GM21825 (cell line): ENCODE data around the gene HTT-AS.

ENCODE experiments used
- ATAC-seq: cut with Tn5 transposase; IDR thresholded peaks from one replicate; pipeline ENCODE4 v1.9.1; 2021; ENCODE audit warnings: mild to moderate bottlenecking, moderate library complexity; ENCODE audit not compliant: unreplicated experiment

Gene HTT-AS

GRCh38 chr4:3031357-3032082 is 42.8 kb downstream of the HTT-AS start:
- ATAC-seq: no peak

DNA sequence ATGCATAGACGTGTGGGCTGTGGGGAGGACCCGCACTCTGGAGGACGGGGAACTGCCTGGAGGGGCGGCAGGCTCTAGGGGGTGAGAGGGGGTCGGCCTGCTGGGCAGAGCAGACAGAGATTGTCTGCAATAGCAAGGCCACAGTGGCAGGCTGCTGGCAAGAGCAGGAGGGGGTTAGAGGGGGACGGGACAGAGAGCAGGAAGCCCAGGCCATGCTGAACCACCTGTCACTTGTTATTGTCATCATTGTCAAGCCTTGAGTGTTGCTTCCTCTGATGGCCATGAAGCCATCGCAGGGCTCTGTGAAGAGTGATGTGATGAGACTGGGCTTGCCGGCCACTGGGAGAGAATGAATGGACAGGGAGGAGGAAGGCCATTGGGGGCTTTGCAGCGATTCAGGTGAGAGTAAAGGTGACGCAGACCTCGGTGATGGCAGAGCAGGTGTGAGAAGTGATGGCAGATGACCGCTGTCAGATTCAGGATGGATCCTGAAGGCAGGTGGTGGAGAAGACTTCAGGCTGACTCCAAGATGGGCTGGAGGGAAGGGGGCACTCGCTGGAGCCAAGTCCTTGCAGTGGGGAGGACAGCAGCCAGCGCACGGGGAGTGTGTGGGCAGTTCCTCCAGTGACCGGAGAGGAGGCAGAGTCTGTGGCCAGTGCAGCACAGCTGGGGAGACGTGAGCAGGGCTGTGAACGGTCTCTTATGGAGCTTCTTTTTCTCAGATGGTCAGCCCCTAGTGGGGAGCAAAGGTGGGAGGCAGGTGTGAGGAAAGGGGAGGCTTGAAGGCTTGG is 43.6 kb downstream of the HTT-AS start:
- ATAC-seq: no peak

DNA sequence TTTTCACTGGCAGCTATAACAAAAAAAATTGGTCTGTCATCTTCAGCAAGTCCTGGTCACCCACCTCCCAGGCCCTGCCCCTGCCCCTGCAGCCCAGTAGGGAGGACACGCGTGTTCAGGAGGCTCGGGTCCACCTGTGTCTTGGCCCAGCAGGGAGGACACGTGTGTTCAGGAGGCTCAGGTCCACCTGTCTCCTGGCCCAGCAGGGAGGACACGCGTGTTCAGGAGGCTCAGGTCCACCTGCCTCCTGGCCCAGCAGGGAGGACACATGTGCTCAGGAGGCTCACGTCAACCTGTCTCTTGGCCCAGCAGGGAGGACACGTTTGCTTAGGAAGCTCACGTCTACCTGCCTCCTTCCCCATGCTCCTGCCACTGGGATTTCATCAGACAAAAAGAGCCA is 44.9 kb downstream of the HTT-AS start:
- no peak for ATAC-seq

DNA sequence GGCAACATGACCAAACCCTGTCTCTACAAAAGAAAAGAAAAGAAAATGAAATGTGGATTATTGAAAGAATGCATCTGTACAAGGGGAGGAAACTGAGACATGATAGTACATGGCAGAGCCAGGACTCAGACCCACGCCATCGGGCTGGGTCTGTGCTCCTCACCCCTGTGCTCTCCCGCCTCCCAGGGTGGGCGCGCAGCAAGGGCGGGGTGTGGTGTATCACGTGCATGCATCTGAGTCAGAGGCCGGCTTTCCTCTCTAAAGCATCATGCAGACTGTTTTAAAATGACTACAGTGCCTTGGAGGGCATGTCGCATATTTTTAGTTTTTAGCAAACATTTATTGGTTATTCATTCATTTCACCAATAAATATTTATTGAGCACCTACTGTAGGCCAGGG is 47.8 kb downstream of the HTT-AS start:
- no peak for ATAC-seq

- ATAC-seq: no peak
These were observed 48.5 kb downstream of the HTT-AS start for GRCh38 chr4:3025881-3026280.

- no peak for ATAC-seq
These were observed 51.7 kb downstream of the HTT-AS start for GRCh38 chr4:3022651-3023050.

- ATAC-seq: no peak
These were observed 52.2 kb downstream of the HTT-AS start for GRCh38 chr4:3022112-3022511.

- no peak for ATAC-seq
These were observed 52.7 kb downstream of the HTT-AS start for GRCh38 chr4:3021627-3022026.

GRCh38 chr4:3021127-3021526 is 53.2 kb downstream of the HTT-AS start:
- ATAC-seq: no peak

- ATAC-seq: no peak
These were observed 55.0 kb downstream of the HTT-AS start for GRCh38 chr4:3019145-3019846.

DNA sequence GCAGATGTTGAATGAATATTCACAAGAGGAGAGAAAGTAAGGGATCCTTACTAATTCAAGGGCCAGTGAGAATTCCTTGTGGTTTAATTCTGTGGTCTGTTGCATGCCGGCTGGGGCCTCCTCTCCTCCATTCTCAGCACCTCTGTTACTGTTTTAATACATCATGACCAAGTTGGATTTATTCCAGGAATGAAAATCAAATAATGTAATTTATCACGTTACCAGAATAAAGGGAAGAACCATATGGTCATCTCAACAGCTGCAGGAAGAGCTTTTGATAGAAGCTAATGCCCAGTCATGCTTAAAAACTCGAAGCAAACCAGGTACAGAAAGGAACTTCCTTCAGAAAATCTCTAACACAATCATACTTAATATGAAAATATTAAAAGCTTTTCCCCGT is 56.8 kb downstream of the HTT-AS start:
- no peak for ATAC-seq

GRCh38 chr4:3016961-3017360 is 57.4 kb downstream of the HTT-AS start:
- ATAC-seq: no peak

GRCh38 chr4:3013839-3014350 is 60.4 kb downstream of the HTT-AS start:
- ATAC-seq: no peak
